Measurements from ENCODE around the gene RALY.

DNA sequence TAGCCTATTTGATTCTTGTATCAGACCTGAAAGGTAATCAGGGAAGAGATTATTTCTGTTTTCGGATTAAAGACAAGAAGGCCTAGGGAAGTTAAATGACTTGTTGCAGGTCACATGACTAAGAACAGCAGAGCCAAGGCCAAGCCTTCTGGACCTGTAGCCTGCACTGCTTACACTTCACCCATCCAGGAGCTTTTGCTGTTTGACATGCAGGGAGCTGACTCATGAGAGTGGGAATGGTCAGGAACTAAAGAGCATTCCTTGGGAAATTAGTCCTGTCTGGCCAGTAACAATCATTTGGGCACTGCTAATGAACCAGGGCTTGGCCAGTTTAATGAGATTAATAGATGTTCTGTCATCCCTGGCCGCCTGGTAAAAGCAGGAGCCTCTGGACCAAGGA lies 71.5 kb downstream of the RALY start:
- no peak for TF ChIP-seq POLR2A (IDR thresholded peaks at IDR 0.05)
- TF ChIP-seq, protein P1, sequence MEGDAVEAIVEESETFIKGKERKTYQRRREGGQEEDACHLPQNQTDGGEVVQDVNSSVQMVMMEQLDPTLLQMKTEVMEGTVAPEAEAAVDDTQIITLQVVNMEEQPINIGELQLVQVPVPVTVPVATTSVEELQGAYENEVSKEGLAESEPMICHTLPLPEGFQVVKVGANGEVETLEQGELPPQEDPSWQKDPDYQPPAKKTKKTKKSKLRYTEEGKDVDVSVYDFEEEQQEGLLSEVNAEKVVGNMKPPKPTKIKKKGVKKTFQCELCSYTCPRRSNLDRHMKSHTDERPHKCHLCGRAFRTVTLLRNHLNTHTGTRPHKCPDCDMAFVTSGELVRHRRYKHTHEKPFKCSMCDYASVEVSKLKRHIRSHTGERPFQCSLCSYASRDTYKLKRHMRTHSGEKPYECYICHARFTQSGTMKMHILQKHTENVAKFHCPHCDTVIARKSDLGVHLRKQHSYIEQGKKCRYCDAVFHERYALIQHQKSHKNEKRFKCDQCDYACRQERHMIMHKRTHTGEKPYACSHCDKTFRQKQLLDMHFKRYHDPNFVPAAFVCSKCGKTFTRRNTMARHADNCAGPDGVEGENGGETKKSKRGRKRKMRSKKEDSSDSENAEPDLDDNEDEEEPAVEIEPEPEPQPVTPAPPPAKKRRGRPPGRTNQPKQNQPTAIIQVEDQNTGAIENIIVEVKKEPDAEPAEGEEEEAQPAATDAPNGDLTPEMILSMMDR (IDR thresholded peaks at IDR 0.05), result no peak

Data from body of pancreas (tissue), 4 donors.